Colonic mucosa (tissue), 4 donors: Measurements from ENCODE around the gene LRRC8C. TPM values are rescaled to one million over a fixed set of nuclear protein-coding genes. Genes with fewer than 3 reads are reported as not detected.

Source experiments
- DNase-seq: peaks from one replicate; pipeline ENCODE4 v3.0.0-alpha.2; 2020
- H3K27ac ChIP-seq: fragments of 200-600 bp; one replicate; pipeline ENCODE4 v1.8.0; 2021
- H3K27me3 ChIP-seq: fragments of 200-600 bp; one replicate; pipeline ENCODE4 v1.8.0; 2021
- H3K36me3 ChIP-seq: fragments of 200-600 bp; one replicate; pipeline ENCODE4 v1.8.0; 2021
- H3K4me1 ChIP-seq: fragments of 200-600 bp; one replicate; pipeline ENCODE4 v1.8.0; 2021; ENCODE audit warnings: mild to moderate bottlenecking
- H3K4me3 ChIP-seq: fragments of 200-600 bp; one replicate; pipeline ENCODE4 v1.8.0; 2021
- H3K9ac ChIP-seq, 2 donors: one replicate each; pipeline ENCODE4 v1.7.0; 2013; ENCODE audit warnings: control low read depth in 2 of 2, low read depth in 2 of 2, low read length in 2 of 2
- H3K9me3 ChIP-seq: fragments of 200-600 bp; one replicate; pipeline ENCODE4 v1.8.0; 2021
- intact Hi-C: fragments of 100-400 bp; cut with DNase I; formaldehyde crosslinking; loops from one replicate; pipeline ENCODE4 v1.14.1; 2022
- total RNA-seq, 2 donors: library from RNA; stranded (reverse); fragmentation: NEBNext Ultra II Directional in 1 of 2; extraction: Animal tissue kit (Norgen Biotek cat#: 25700) in 1 of 2; gene quantifications; one replicate each; pipeline ENCODE4 v1.2.1, GENCODE V29; 2021
- TF ChIP-seq, protein P1 (sequence below): fragments of 200-600 bp; IDR thresholded peaks from one replicate; pipeline ENCODE4 v1.8.0; 2022; ENCODE audit warnings: antibody characterized with exemption, mild to moderate bottlenecking
- donor health status: healthy.
- donor health status: DM: no; HTN: no; CAD: no.
- donor health status: DM: no; HTN: no; CAD: no.

LRRC8C gene
- total RNA-seq, 2 donors from 2014 or later, result 1.2 to 3.3 TPM

DNA sequence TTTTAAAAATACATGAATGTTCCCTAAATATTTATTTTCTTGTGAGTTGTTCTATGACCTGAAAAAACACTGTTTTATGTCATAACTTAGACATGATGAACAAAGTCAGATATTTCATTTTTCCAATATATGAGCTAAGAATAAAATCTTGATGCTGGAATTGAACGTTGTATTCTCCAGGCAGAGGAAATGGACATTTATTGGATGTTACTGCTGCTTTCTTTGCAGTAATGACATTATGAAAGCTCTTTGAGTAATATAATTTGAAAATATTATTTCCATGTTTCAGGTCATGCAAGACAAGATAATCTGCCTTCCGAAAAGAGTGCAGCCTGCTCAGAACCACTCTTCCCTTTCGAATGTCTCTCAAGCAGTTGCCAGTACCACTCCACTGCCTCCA lies 79.5 kb downstream of the LRRC8C start:
- no peak for DNase-seq
- Histone ChIP-seq H3K36me3 (no peaks in the 10 kb centered on the region), H3K4me3 (no peak overlapping the region), H3K27ac (no peak overlapping the region), H3K9me3 (no peaks in the 10 kb centered on the region), H3K27me3 (no peaks in the 10 kb centered on the region), H3K9ac (no peak overlapping the region), H3K4me1 (no peaks in the 10 kb centered on the region)
- intact Hi-C loops, result no loop called here
- TF ChIP-seq, protein P1, sequence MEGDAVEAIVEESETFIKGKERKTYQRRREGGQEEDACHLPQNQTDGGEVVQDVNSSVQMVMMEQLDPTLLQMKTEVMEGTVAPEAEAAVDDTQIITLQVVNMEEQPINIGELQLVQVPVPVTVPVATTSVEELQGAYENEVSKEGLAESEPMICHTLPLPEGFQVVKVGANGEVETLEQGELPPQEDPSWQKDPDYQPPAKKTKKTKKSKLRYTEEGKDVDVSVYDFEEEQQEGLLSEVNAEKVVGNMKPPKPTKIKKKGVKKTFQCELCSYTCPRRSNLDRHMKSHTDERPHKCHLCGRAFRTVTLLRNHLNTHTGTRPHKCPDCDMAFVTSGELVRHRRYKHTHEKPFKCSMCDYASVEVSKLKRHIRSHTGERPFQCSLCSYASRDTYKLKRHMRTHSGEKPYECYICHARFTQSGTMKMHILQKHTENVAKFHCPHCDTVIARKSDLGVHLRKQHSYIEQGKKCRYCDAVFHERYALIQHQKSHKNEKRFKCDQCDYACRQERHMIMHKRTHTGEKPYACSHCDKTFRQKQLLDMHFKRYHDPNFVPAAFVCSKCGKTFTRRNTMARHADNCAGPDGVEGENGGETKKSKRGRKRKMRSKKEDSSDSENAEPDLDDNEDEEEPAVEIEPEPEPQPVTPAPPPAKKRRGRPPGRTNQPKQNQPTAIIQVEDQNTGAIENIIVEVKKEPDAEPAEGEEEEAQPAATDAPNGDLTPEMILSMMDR, result no peak

DNA sequence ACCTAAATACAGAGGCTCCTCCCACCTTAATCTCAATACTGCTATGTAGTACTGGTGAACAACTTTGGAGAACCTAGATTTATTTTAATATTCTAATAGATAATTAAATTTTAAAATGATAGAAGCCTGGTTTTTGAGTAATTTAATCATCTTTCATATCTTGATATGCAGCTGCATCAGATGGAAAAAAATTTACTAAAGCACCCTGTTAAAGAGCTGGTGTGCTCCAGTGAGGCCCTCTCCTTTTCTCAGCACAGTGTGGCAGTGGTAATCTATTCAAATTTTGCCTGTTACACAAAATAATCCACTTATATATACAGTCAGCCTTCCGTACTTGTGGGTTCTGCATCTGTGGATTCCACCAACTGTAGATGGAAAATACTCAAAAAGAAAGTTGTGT lies 82.8 kb downstream of the LRRC8C start:
- Histone ChIP-seq H3K9ac (no peak overlapping the region), H3K36me3 (no peaks in the 10 kb centered on the region), H3K27me3 (no peaks in the 10 kb centered on the region), H3K4me1 (no peaks in the 10 kb centered on the region), H3K9me3 (no peaks in the 10 kb centered on the region), H3K27ac (no peak overlapping the region), H3K4me3 (no peak overlapping the region)
- DNase-seq, result no peak
- intact Hi-C loops, result no loop called here
- TF ChIP-seq, protein P1, result no peak

DNA sequence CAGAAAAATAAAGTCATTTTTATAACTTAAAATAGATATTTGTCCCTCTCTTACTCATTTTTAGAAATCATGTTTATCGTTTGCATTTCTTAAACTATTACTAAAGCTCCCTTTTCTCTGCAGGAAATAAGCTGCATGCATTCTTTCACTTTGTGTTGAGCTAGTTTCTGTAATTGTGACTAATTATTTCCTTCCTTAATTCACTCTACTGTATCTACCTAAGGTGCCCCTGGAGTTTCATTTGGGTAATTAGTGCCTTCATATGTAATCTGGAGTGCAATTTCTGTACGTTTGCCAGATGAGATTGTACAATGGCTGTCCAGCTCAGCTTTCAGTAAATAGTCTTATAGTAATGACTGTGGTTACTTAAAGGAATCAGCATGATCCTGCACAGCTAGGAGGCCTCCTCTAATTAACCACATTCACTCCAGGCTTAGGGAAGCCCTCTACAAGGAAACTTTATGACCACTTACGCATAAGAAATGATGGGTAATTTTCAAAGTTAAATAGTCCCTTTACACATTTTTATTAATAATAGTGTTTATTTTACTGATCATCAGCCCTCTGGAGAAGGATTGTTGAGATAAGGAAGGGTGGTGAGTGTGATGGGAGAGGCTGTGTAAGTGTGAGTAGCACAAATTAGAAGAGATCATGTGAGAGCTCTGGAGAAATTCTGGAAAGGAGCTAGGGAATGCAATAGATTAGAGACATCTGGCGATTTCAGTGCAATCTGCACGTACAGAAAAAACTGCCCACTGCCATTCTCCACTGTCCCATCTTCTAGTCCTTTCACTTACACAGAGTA lies 86.8 kb downstream of the LRRC8C start:
- H3K4me3 ChIP-seq, result no peak overlapping the region
- peak overlapping the region; percentile 34 for H3K27ac ChIP-seq
- H3K36me3 ChIP-seq, result no peaks in the 10 kb centered on the region
- no peak for DNase-seq
- H3K9ac ChIP-seq, result no peak overlapping the region
- TF ChIP-seq, protein P1, result no peak
- intact Hi-C loops, result no loop called here
- no peaks in the 10 kb centered on the region for H3K4me1 ChIP-seq
- no peaks in the 10 kb centered on the region for H3K27me3 ChIP-seq
- H3K9me3 ChIP-seq, result no peaks in the 10 kb centered on the region

DNA sequence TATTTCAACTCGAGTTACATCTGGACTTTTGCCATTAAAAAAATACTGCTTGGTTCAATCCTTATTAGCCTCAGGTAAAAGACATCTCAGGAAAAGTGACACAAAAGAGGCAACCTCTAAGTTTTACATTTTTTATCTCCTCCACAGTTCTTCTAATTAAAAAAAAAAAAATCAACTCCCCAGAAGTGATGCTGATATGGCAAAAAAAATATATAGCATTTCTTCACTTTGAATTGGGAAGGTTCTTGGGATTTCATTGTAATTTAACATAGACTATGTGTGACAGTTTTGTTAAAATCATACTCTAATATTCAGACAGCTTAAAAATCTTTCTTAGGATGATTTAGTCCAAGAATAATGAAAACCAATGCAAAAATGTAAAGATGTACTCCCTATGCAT lies 87.9 kb downstream of the LRRC8C start:
- DNase-seq, result no peak
- Histone ChIP-seq H3K27ac (no peak overlapping the region), H3K27me3 (no peaks in the 10 kb centered on the region), H3K36me3 (no peaks in the 10 kb centered on the region), H3K9ac (no peak overlapping the region), H3K4me3 (no peak overlapping the region), H3K9me3 (no peaks in the 10 kb centered on the region), H3K4me1 (no peaks in the 10 kb centered on the region)
- TF ChIP-seq, protein P1, result no peak
- intact Hi-C loops, result no loop called here

DNA sequence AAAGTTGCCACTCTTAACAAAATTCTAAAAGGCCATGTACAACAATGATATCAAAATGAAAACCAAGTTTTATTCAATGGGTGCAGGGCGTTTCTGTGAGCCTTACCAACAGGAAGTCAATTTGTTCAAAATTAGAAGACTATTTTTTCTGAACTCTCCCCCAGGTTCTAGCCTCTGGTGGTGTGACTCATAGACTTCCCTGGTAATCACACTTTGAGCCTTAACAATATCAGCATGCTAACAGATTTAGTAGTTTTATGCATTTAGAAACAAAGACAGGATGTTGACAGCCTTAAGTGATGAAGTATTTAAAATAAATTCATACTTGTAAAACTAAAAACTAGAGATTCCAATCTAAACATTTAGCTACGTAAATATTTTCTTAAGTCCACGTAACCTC lies 88.4 kb downstream of the LRRC8C start:
- Histone ChIP-seq H3K9ac (no peak overlapping the region), H3K27me3 (no peaks in the 10 kb centered on the region), H3K36me3 (no peaks in the 10 kb centered on the region), H3K4me3 (no peak overlapping the region), H3K27ac (no peak overlapping the region), H3K9me3 (no peaks in the 10 kb centered on the region), H3K4me1 (no peaks in the 10 kb centered on the region)
- intact Hi-C loops, result no loop called here
- TF ChIP-seq, protein P1, result no peak
- no peak for DNase-seq
